Heart left ventricle (tissue), 16 donors: ENCODE results near the gene IQCC. TPM values are rescaled to one million over a fixed set of nuclear protein-coding genes. Genes with fewer than 3 reads are reported as not detected.

Experiments
- ATAC-seq, 4 donors: fragments of 200-7000 bp; cut with Tn5 transposase; one replicate each; pipeline ENCODE4 v1.9.1; 2020 to 2022; ENCODE audit warnings: moderate library complexity in 4 of 4, mild to moderate bottlenecking in 3 of 4, moderate number of reproducible peaks in 1 of 4
- DNase-seq, 5 donors: peaks; one replicate each; pipeline ENCODE4 v3.0.0-alpha.2; 2020
- H3K27ac ChIP-seq, 12 donors: fragments of 200-600 bp; sonication (generic) in 4 of 12; one replicate each; pipeline versions ENCODE4 v1.5.0 to v1.8.0; 2016 to 2022; ENCODE audit warnings: mild to moderate bottlenecking in 2 of 12
- H3K27me3 ChIP-seq, 9 donors: fragments of 200-600 bp; sonication (generic) in 2 of 9; one replicate each; pipeline versions ENCODE4 v1.5.1 to v1.8.0; 2016 to 2022; ENCODE audit warnings: mild to moderate bottlenecking in 3 of 9
- H3K36me3 ChIP-seq, 9 donors: fragments of 200-600 bp; sonication (generic) in 2 of 9; one replicate each; pipeline versions ENCODE4 v1.5.0 to v1.8.0; 2018 to 2022; ENCODE audit warnings: mild to moderate bottlenecking in 2 of 9
- H3K4me1 ChIP-seq, 12 donors: fragments of 200-600 bp; sonication (generic) in 4 of 12; one replicate each; pipeline versions ENCODE4 v1.5.0 to v1.8.0; 2016 to 2022; ENCODE audit warnings: mild to moderate bottlenecking in 3 of 12
- H3K4me3 ChIP-seq, 12 donors: fragments of 200-600 bp; sonication (generic) in 4 of 12; one replicate each; pipeline versions ENCODE4 v1.5.0 to v1.8.0; 2017 to 2022; ENCODE audit warnings: mild to moderate bottlenecking in 9 of 12, moderate library complexity in 4 of 12
- H3K9me3 ChIP-seq, 12 donors: fragments of 200-600 bp; sonication (generic) in 4 of 12; one replicate each; pipeline versions ENCODE4 v1.5.0 to v1.8.0; 2016 to 2022; ENCODE audit warnings: mild to moderate bottlenecking in 1 of 12
- CTCF ChIP-seq, 12 donors: fragments of 200-600 bp; sonication (generic) in 4 of 12; IDR thresholded peaks; one replicate each; pipeline versions ENCODE4 v1.5.0 to v1.8.0; 2018 to 2022; ENCODE audit warnings: antibody characterized with exemption in 12 of 12, mild to moderate bottlenecking in 5 of 12
- POLR2A ChIP-seq, 2 donors: fragments of 450-650 bp; IDR thresholded peaks; one replicate each; pipeline ENCODE4 v1.6.1; 2017; ENCODE audit warnings: antibody characterized with exemption in 2 of 2, mild to moderate bottlenecking in 2 of 2, moderate library complexity in 2 of 2
- WGBS, 4 donors: extraction: QIAGEN DNeasy Blood & Tissue Kit in 2 of 4; methylation state at CpG; one replicate each; pipeline versions ENCODE4 v1.1.5 to v1.1.7; 2013 to 2018; 5-methylcytosine and 5-hydroxymethylcytosine counted together
- intact Hi-C, 10 donors: fragments of 100-400 bp; cut with DNase I; formaldehyde crosslinking; loops; one replicate each; pipeline versions ENCODE4 v1.11.1 to v1.14.2; 2022
- polyA plus RNA-seq, 2 donors: library from polyadenylated mRNA; stranded (reverse); fragments of 200-250 nt; gene quantifications; one replicate each; pipeline ENCODE4 v1.2.3, GENCODE V29; 2013
- total RNA-seq, 9 donors: library from RNA; depleted of rRNA in 2 of 9; stranded (reverse); fragments of >200 nt in 2 of 9; fragmentation: NEBNext Ultra II Directional in 3 of 9; extraction: Animal tissue kit (Norgen Biotek cat#: 25700) in 3 of 9; gene quantifications; one replicate each; pipeline versions ENCODE4 v1.1.0 to v1.2.4, GENCODE V29; 2016 to 2023
- donor health status: ischemic (EF 13 %, LVEDD 7.1; RV severe dilation, severe dysfunction).
- donor health status: healthy with polysubstance abuse.
- donor health status: DM: no; HTN: yes; CAD: no.
- donor health status: DM: no; HTN: no; CAD: no.
- donor health status: ischemic (EF 25% LVEDD 6.9; RV normal size, moderate dysfunction).
- donor health status: ischemic (EF 25% LVEDD 5.7; RV mildly dilated, moderate dysfunction).
- donor health status: healthy.
- donor health status: DM: yes; HTN: yes; CAD: no.
- donor health status: ischemic (EF 35%, LVEDD 5.7; RV mildly dilated, moderate dysfunction).
- donor health status: nonischemic (EF 11% LVEDD 7.7; RV severe dilation, severe dysfunction).
- donor health status: DM: yes; HTN: yes; CAD: no.
- donor health status: PGD.
- donor health status: ischemic (EF 29% LVEDD 5.4; RV normal size, mild dysfunction).
- donor health status: nonischemic (EF 23%, LVEDD 6.1; RV moderate dilation, normal function).

The IQCC gene
- total and polyA plus RNA-seq, 11 donors = 0.56 to 1.9 (median 0.75) TPM

- no peak overlapping the region for H3K4me3 ChIP-seq
- TF ChIP-seq CTCF (IDR thresholded peaks at IDR 0.05) (no peak), POLR2A (IDR thresholded peaks at IDR 0.05) (no peak)
- no peaks in the 10 kb centered on the region for H3K9me3 ChIP-seq
- ATAC-seq (no peak), DNase-seq (no peak)
- peaks cover 0 to 86% (median 79%) of the 10 kb centered on the region in 9 donors for H3K36me3 ChIP-seq
- WGBS, 4 donors = 58 to 68% (median 64%) methylated on average over 4 of the region's 4 CpGs
- no peak overlapping the region for H3K27ac ChIP-seq
- H3K27me3 ChIP-seq = no peaks in the 10 kb centered on the region
- intact Hi-C loops = no loop called here
- peaks cover 0 to 10% (median 0%) of the 10 kb centered on the region in 12 donors for H3K4me1 ChIP-seq
These were observed 34.5 kb upstream of the IQCC start for GRCh38 chr1:32170991-32171390.

DNA sequence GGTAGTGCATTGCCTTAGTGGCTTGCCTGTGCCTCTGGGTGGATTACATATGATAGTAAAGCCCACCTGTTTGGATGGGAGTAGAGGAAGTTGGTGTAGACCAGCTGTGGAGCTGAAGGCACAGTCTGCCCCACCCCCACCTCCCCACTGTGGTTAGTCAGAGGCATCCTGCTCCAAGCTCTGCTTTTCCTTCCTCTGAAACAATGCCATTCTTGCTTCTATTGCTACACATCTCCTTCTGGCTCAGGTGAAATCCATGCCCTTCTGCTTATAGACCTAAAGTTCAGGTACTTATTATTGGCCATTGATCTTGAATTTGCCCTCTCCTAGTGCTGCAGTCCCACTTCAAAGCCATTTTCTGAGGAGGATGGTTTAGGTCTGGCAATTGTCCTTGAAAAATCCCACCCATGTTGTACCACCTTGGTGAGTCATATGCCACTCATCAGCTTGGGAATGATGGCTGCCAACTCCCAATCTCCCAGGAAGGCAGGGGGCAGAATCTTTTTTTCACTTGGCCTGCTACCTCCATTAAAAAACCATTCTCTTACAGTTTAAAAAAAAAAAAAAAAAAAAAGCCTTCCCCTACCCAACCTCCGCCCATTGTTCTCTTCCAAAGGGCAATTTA lies 32.7 kb upstream of the IQCC start:
- Histone ChIP-seq H3K4me3 (no peak overlapping the region), H3K36me3 (peaks cover 0 to 69% (median 62%) of the 10 kb centered on the region in 9 donors), H3K9me3 (no peaks in the 10 kb centered on the region), H3K4me1 (peaks cover 0 to 10% (median 0%) of the 10 kb centered on the region in 12 donors), H3K27ac (no peak overlapping the region), H3K27me3 (no peaks in the 10 kb centered on the region)
- WGBS, 4 donors = 85 to 97% (median 91%) methylated on average over 1 of the region's 1 CpG
- no peak for DNase-seq
- intact Hi-C loops = no loop called here
- TF ChIP-seq CTCF (IDR thresholded peaks at IDR 0.05) = no peak
- no peak for TF ChIP-seq POLR2A (IDR thresholded peaks at IDR 0.05)
- no peak for ATAC-seq

DNA sequence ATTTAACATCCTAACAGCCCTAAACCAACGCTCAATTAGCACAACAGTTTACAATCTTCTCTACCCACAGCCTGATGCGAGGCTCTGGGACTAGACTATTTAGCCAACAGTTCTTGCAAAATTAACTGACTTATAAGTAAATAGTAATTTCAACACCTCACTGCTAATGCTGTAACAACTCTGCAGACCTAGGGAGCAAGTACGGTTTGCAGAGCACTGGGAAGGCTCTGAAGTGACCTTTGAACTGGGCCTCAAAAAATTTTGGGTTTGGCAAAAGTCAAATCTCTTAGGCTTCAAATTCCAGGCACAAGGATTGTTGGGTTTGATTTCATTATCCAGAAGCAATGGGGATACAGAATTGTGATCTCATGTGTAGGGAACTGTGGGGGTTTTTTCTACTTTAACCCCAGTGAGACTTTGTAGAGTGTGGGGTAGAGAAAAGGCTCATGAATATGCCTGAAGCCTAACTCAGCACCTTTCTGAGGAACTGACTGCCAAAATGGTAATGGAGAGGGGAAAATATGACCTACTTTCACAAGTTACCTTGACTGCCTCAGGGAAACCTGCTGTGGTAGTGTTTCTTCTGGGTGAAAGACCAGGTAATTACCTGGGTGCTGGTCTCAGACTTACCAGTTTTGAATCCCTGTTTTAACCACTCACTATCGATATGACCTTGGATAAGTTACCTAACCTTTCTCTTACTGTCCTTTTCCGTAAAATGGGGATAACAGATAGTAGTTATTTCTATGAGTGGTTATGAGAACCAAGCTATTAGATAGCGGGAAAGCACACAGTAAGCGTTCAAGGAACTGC lies 26.9 kb upstream of the IQCC start:
- Histone ChIP-seq H3K4me3 (peak overlapping the region in 11 of 12 donors; percentile 30 to 81 (median 71)), H3K4me1 (peaks cover 4 to 43% (median 31%) of the 10 kb centered on the region in 12 donors), H3K27ac (peak overlapping the region; percentile 80 to 99 (median 94)), H3K27me3 (no peaks in the 10 kb centered on the region), H3K9me3 (no peaks in the 10 kb centered on the region), H3K36me3 (peaks cover 0 to 35% (median 30%) of the 10 kb centered on the region in 9 donors)
- no peak for ATAC-seq
- no peak for DNase-seq
- intact Hi-C loops = loop anchor here in 1 of 10 donors (2.0 kb wide), 1 partner anchor 70 kb away; the partner anchor contains the start of gene KPNA6
- TF ChIP-seq CTCF (IDR thresholded peaks at IDR 0.05) (no peak), POLR2A (IDR thresholded peaks at IDR 0.05) (no peak)
- WGBS, 4 donors = 85 to 92% (median 89%) methylated on average over 7 of the region's 7 CpGs

DNA sequence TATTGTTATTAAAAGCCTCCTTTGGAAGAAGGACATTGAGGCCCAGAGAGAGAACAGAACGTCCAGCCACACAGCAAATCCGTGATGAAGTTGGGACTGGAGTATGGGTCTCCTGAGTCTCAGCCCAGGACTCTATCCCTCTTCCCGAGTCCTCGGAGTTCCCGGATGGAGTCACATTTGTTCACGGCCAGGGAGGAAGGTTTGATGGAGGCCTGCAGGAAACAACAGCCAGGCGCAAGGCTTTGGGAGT lies 26.4 kb upstream of the IQCC start:
- intact Hi-C loops = loop anchor here in 1 of 10 donors (2.0 kb wide), 1 partner anchor 70 kb away; the partner anchor contains the start of gene KPNA6
- ATAC-seq (peak; percentile 16 to 27 (median 26)), DNase-seq (no peak)
- Histone ChIP-seq H3K27ac (peak overlapping the region; percentile 80 to 99 (median 94)), H3K4me3 (peak overlapping the region; percentile 30 to 81 (median 69)), H3K4me1 (peaks cover 4 to 49% (median 34%) of the 10 kb centered on the region in 12 donors), H3K27me3 (no peaks in the 10 kb centered on the region), H3K9me3 (no peaks in the 10 kb centered on the region), H3K36me3 (peaks cover 0 to 37% (median 30%) of the 10 kb centered on the region in 9 donors)
- 8 to 12% (median 10%) methylated on average over 6 to 7 of the region's 7 CpGs for WGBS, 4 donors
- no peak for TF ChIP-seq POLR2A (IDR thresholded peaks at IDR 0.05)
- TF ChIP-seq CTCF (IDR thresholded peaks at IDR 0.05) = no peak
